ENCODE measurements around the gene LRP1-AS.

- no peak for TF ChIP-seq CTCF (IDR thresholded peaks at IDR 0.05)
- TF ChIP-seq EP300 (IDR thresholded peaks at IDR 0.05), result no peak
Measured at GRCh38 chr12:57169046-57169795, 21.8 kb upstream of the LRP1-AS start.

All from sigmoid colon (tissue), 4 donors.